Mammary epithelial cell (primary cell): ENCODE data around the gene ARL5A.

Source experiments
- EZH2 ChIP-seq: IDR thresholded peaks from 2 replicates; pipeline ENCODE4 v1.6.1; 2012; ENCODE audit warnings: low read length, inconsistent platforms, borderline replicate concordance
- TF ChIP-seq, protein P1 (sequence below), 2 donors: IDR thresholded peaks in 1 of 2; conservative IDR thresholded peaks in 1 of 2; 2 replicates each; pipeline ENCODE4 v1.5.1; 2011 to 2012; ENCODE audit warnings: inconsistent platforms in 2 of 2, low read length in 2 of 2, mild to moderate bottlenecking in 2 of 2, control low read depth in 1 of 2, low read depth in 1 of 2; ENCODE audit not compliant: insufficient read depth in 1 of 2; ENCODE audit errors: extremely low read depth in 1 of 2

GRCh38 chr2:151776367-151776766 lies 51.9 kb downstream of the ARL5A start:
- TF ChIP-seq, protein P1, sequence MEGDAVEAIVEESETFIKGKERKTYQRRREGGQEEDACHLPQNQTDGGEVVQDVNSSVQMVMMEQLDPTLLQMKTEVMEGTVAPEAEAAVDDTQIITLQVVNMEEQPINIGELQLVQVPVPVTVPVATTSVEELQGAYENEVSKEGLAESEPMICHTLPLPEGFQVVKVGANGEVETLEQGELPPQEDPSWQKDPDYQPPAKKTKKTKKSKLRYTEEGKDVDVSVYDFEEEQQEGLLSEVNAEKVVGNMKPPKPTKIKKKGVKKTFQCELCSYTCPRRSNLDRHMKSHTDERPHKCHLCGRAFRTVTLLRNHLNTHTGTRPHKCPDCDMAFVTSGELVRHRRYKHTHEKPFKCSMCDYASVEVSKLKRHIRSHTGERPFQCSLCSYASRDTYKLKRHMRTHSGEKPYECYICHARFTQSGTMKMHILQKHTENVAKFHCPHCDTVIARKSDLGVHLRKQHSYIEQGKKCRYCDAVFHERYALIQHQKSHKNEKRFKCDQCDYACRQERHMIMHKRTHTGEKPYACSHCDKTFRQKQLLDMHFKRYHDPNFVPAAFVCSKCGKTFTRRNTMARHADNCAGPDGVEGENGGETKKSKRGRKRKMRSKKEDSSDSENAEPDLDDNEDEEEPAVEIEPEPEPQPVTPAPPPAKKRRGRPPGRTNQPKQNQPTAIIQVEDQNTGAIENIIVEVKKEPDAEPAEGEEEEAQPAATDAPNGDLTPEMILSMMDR (conservative IDR thresholded peaks at IDR 0.05 in 1 of 2, IDR thresholded peaks at IDR 0.05 in 1 of 2; ENCODE audit: extremely low read depth in 1 of 2, insufficient read depth in 1 of 2, low read depth in 1 of 2, low read length in 2 of 2): no peak
- no peak for TF ChIP-seq EZH2
